Common myeloid progenitor, CD34-positive (primary cell): ENCODE results near the gene RCAN3. TPM values are rescaled to one million over a fixed set of nuclear protein-coding genes. Genes with fewer than 3 reads are reported as not detected.
"Not testable (repeated sequence)": the region's sequence is repeated elsewhere in the genome, so short reads cannot be mapped to it uniquely, and the experiment has no call there.

Experiments
- CTCF ChIA-PET: fragments of 350-600 bp; sonication (Branson Sonifier 250); formaldehyde crosslinking; loops from one replicate; lab custom pipeline; 2021; ENCODE audit warnings: antibody characterized with exemption; lab: Charles Lee
- POLR2A ChIA-PET: fragments of 350-600 bp; sonication (Branson Sonifier 250); formaldehyde crosslinking; loops from one replicate; lab custom pipeline; 2021; ENCODE audit warnings: antibody characterized with exemption; lab: Charles Lee
- DNase-seq, 3 donors: peaks; one replicate each; pipeline versions ENCODE4 v3.0.0 to v3.0.0-alpha.2; 2013
- H3K27ac ChIP-seq, 2 experiments: 1 replicate in 1 of 2; 2 replicates in 1 of 2; pipeline ENCODE4 v1.7.0; 2013; ENCODE audit warnings: inconsistent platforms in 2 of 2, low read length in 2 of 2, mild to moderate bottlenecking in 2 of 2, low read depth in 1 of 2, moderate library complexity in 1 of 2; ENCODE audit not compliant: severe bottlenecking in 2 of 2, insufficient read depth in 1 of 2, poor library complexity in 1 of 2
- H3K27me3 ChIP-seq, 5 experiments: replicated peaks in 2 of 5; 1 replicate in 3 of 5; 2 replicates in 2 of 5; pipeline versions ENCODE4 v1.6.1 to v1.7.0; 2013; ENCODE audit warnings: low read length in 4 of 5, mild to moderate bottlenecking in 2 of 5, moderate library complexity in 2 of 5, inconsistent platforms in 1 of 5; ENCODE audit not compliant: insufficient read depth in 5 of 5, control insufficient read depth in 4 of 5
- H3K36me3 ChIP-seq, 4 experiments: 1 replicate in 2 of 4; 2 replicates in 2 of 4; pipeline versions ENCODE4 v1.6.1 to v1.7.0; 2013; ENCODE audit warnings: low read length in 3 of 4, control low read depth in 1 of 4, mild to moderate bottlenecking in 1 of 4; ENCODE audit not compliant: control insufficient read depth in 4 of 4, insufficient read depth in 4 of 4
- H3K4me1 ChIP-seq, 4 experiments: 1 replicate in 3 of 4; 2 replicates in 1 of 4; pipeline versions ENCODE4 v1.6.1 to v1.7.1; 2013; ENCODE audit warnings: low read length in 3 of 4, mild to moderate bottlenecking in 3 of 4, control low read depth in 1 of 4, inconsistent platforms in 1 of 4, moderate library complexity in 1 of 4; ENCODE audit not compliant: control insufficient read depth in 4 of 4, insufficient read depth in 4 of 4; ENCODE audit errors: control extremely low read depth in 1 of 4
- H3K4me3 ChIP-seq, 7 experiments: 1 replicate in 4 of 7; 2 replicates in 3 of 7; pipeline versions ENCODE4 v1.5.1 to v1.7.0; 2013; ENCODE audit warnings: mild to moderate bottlenecking in 7 of 7, low read length in 6 of 7, moderate library complexity in 6 of 7, inconsistent platforms in 2 of 7, low read depth in 2 of 7, control low read depth in 1 of 7; ENCODE audit not compliant: insufficient read depth in 4 of 7, control insufficient read depth in 1 of 7; ENCODE audit errors: extremely low read depth in 1 of 7
- H3K9me3 ChIP-seq, 5 experiments: 1 replicate in 4 of 5; 2 replicates in 1 of 5; pipeline versions ENCODE4 v1.6.1 to v1.7.1; 2013; ENCODE audit warnings: low read length in 4 of 5, mild to moderate bottlenecking in 2 of 5, inconsistent platforms in 1 of 5, low read depth in 1 of 5, moderate library complexity in 1 of 5; ENCODE audit not compliant: control insufficient read depth in 4 of 5, insufficient read depth in 2 of 5; ENCODE audit errors: control extremely low read depth in 1 of 5
- WGBS: methylation state at CpG from one replicate; pipeline ENCODE4 v1.1.5; 2013; ENCODE audit not compliant: insufficient coverage; 5-methylcytosine and 5-hydroxymethylcytosine counted together
- polyA plus RNA-seq: library from polyadenylated mRNA; unstranded; fragments of 120-200 nt; gene quantifications from one replicate; pipeline ENCODE4 v1.2.1, GENCODE V29; 2013

The RCAN3 gene
- 7.8 TPM for polyA plus RNA-seq

DNA sequence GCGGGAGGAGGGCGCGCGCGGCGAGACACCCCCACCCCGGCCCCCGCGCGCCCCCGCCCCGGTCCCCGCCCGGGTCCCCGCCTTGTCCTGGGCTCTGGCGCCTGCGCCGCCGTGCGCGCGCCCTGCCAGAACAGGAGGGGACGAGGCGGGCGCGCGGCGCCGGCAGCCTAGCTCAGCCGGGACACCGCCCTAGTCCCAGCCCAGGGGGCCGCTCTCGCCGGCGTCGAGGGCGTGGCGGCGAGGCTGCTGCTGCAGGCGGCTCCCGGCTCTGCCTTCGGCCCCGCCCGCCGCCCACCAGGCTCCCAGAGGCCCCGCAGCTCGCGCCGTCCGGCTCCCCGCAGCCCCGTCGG lies at the start of gene RCAN3:
TSS of gene RCAN3 (plus strand) at position 128 of the 350 bp plus-strand sequence. CDS start 11,537 bp downstream, outside the sequence.
- Histone ChIP-seq H3K4me1 (peaks cover 0 to 27% (median 24%) of the 10 kb centered on the region in 4 experiments), H3K4me3 (peak within 1 kb of the TSS; percentile 65 to 92 (median 90)), H3K9me3 (no peaks in the 10 kb centered on the region), H3K36me3 (no peaks in the 10 kb centered on the region), H3K27me3 (no peaks in the 10 kb centered on the region), H3K27ac (peak within 1 kb of the TSS; percentile 75 to 91)
- CTCF ChIA-PET = interaction anchor here (1.2 to 3.9 kb wide), 4 partner anchors 11 to 43 kb away, joined by 3 to 14 read pairs (median 4); no protein-coding TSS in a partner anchor
- POLR2A ChIA-PET = interaction anchor here (1.1 kb wide), 1 partner anchor 86 kb away, joined by 3 read pairs; no protein-coding TSS in a partner anchor
- WGBS = 0% methylated on average over 34 of the region's 53 CpGs
- DNase-seq = peak; percentile 90 to 95 (median 94)

DNA sequence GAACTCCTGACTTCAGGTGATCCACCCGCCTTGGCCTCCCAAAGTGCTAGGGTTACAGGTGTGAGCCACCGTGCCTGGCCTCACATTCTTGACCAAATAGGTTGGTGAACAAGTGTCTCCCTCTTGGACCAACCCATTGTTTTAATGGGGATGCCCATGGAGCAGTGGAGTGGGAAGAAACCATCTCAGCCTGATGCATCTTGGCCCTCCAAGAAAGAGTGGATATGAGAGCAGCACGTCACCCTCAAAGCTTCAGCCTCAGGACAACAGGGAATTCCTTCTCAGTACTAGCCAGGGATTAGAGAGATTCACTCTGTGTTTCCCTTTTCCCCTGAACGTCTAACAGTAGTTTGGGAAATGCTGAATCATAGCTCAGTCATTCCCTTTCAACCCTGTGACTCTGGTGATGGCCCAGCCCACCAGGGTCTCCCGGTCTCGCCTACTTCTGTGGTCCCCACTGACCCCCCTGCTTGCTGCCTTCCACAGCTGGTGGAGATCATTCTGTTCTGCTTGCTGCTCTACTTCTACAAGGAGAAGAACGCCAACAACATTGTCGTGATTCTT lies 49.6 kb upstream of the RCAN3 start:
- 91% methylated on average over 6 of the region's 8 CpGs for WGBS
- CTCF ChIA-PET = interaction anchor here (1.4 kb wide), 1 partner anchor 26 kb away, joined by 4 read pairs; no protein-coding TSS in a partner anchor
- H3K27ac ChIP-seq = no peak overlapping the region
- peaks cover 21 to 88% (median 46%) of the 10 kb centered on the region in 4 experiments for H3K36me3 ChIP-seq
- DNase-seq = no peak
- no peaks in the 10 kb centered on the region for H3K9me3 ChIP-seq
- POLR2A ChIA-PET = no interaction called here
- H3K4me1 ChIP-seq = no peaks in the 10 kb centered on the region
- H3K27me3 ChIP-seq = no peaks in the 10 kb centered on the region
- H3K4me3 ChIP-seq = no peak overlapping the region

GRCh38 chr1:24454673-24455072 lies 48.0 kb upstream of the RCAN3 start:
- Histone ChIP-seq H3K27ac (no peak overlapping the region), H3K4me3 (no peak overlapping the region), H3K36me3 (peaks cover 16 to 91% (median 49%) of the 10 kb centered on the region in 4 experiments), H3K27me3 (no peaks in the 10 kb centered on the region), H3K4me1 (no peaks in the 10 kb centered on the region), H3K9me3 (no peaks in the 10 kb centered on the region)
- no peak for DNase-seq
- ChIA-PET CTCF (no interaction called here), POLR2A (no interaction called here)
- WGBS = 96% methylated on average over 5 of the region's 5 CpGs

- Histone ChIP-seq H3K4me1 (no peaks in the 10 kb centered on the region), H3K4me3 (no peak overlapping the region), H3K9me3 (no peaks in the 10 kb centered on the region), H3K36me3 (peaks cover 21 to 91% (median 51%) of the 10 kb centered on the region in 4 experiments), H3K27me3 (no peaks in the 10 kb centered on the region), H3K27ac (no peak overlapping the region)
- DNase-seq = no peak
- CTCF ChIA-PET = no interaction called here
- POLR2A ChIA-PET = no interaction called here
- WGBS = 94% methylated on average over 3 of the region's 5 CpGs
Measured at GRCh38 chr1:24455272-24455671, 47.4 kb upstream of the RCAN3 start.

DNA sequence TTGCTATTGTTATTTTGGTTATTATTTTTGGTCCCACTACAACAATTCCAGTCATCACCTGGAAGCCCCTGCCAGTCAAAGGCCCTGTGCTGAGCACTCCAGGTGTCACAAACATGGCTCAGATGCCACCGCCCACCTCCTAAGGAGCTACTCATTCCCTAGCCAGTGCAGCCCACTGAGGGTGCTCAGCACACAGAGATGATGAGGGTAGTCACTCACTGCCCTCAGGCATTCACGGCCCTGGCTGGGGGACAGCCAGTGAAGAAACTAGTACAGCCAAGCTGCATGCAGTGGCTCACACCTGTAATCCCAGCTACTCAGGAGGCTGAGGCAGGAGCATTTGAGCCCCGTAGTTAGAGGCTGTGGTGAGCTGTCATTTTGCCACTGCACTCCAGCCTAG lies 44.8 kb upstream of the RCAN3 start:
- Histone ChIP-seq H3K27me3 (no peaks in the 10 kb centered on the region), H3K4me1 (no peaks in the 10 kb centered on the region), H3K36me3 (peaks cover 21 to 88% (median 50%) of the 10 kb centered on the region in 4 experiments), H3K4me3 (no peak overlapping the region), H3K9me3 (peaks cover 0 to 1% (median 0%) of the 10 kb centered on the region in 5 experiments), H3K27ac (no peak overlapping the region)
- WGBS = 90% methylated on average over 3 of the region's 3 CpGs
- ChIA-PET POLR2A (no interaction called here), CTCF (no interaction called here)
- DNase-seq = no peak

GRCh38 chr1:24459551-24460266 lies 42.9 kb upstream of the RCAN3 start:
- Histone ChIP-seq H3K4me3 (no peak overlapping the region), H3K36me3 (peaks cover 16 to 83% (median 48%) of the 10 kb centered on the region in 4 experiments), H3K27ac (no peak overlapping the region), H3K4me1 (no peaks in the 10 kb centered on the region), H3K9me3 (peaks cover 0 to 1% (median 0%) of the 10 kb centered on the region in 5 experiments), H3K27me3 (no peaks in the 10 kb centered on the region)
- 97% methylated on average over 4 of the region's 6 CpGs for WGBS
- no peak for DNase-seq
- ChIA-PET CTCF (interaction anchor here (0.9 to 1.3 kb wide), 4 partner anchors 42 to 127 kb away, joined by 3 to 4 read pairs (median 3); partner anchors contain the start of gene STPG1), POLR2A (no interaction called here)

- CTCF ChIA-PET = interaction anchor here (1.0 kb wide), 1 partner anchor 12 kb away, joined by 3 read pairs; no protein-coding TSS in a partner anchor
- H3K9me3 ChIP-seq, DNase-seq, H3K27me3 ChIP-seq, H3K27ac ChIP-seq, H3K4me3 ChIP-seq, POLR2A ChIA-PET: not testable (repeated sequence)
- WGBS = 100% methylated on average over 3 of the region's 4 CpGs
- H3K4me1 ChIP-seq = peaks cover 0 to 13% (median 0%) of the 10 kb centered on the region in 4 experiments
- peaks cover 18 to 82% (median 45%) of the 10 kb centered on the region in 4 experiments for H3K36me3 ChIP-seq
Measured at GRCh38 chr1:24462128-24462527, 40.5 kb upstream of the RCAN3 start.
